Measurements from ENCODE around the gene RAB14. TPM values are rescaled to one million over a fixed set of nuclear protein-coding genes. Genes with fewer than 3 reads are reported as not detected.
"Not testable (repeated sequence)": the region's sequence is repeated elsewhere in the genome, so short reads cannot be mapped to it uniquely, and the experiment has no call there.

Gene RAB14
- total RNA-seq, 1 donor from 2014 or later, result 104 TPM

DNA sequence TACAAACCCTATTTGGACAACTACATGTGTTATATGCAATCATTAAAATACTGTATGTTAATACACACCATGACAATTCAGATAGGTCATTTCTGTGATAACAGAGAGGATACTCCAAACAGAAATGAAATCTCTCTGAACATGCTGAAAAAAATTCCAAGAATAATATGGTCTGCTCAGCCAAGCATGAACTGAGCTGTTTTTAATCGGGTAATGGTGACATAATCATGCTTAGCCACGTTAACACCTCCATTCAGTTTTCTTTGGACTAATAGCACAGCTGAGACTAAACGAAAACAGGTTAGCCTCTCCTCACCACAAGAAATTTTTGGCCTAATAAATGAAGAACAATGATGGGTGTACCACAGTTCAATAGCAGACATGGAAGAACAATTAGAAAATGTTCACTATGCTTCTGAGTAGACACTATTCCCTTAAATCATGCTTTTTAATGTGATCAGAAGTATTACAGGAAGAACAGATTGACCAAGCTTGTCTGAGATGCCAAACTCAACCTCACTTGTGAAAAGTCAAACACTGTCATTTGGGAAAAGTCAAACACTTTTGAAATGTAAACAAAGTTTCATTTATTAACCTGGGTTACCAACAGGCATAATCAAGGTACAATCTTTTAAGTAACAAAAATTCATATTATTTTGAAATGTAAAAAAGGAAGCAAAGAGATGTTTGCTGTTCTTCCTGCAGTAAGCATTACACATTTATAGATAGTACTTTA, 19.4 kb downstream of the RAB14 start:
- Histone ChIP-seq H3K4me3 (no peak overlapping the region), H3K36me3 (peaks cover 63% of the 10 kb centered on the region)

DNA sequence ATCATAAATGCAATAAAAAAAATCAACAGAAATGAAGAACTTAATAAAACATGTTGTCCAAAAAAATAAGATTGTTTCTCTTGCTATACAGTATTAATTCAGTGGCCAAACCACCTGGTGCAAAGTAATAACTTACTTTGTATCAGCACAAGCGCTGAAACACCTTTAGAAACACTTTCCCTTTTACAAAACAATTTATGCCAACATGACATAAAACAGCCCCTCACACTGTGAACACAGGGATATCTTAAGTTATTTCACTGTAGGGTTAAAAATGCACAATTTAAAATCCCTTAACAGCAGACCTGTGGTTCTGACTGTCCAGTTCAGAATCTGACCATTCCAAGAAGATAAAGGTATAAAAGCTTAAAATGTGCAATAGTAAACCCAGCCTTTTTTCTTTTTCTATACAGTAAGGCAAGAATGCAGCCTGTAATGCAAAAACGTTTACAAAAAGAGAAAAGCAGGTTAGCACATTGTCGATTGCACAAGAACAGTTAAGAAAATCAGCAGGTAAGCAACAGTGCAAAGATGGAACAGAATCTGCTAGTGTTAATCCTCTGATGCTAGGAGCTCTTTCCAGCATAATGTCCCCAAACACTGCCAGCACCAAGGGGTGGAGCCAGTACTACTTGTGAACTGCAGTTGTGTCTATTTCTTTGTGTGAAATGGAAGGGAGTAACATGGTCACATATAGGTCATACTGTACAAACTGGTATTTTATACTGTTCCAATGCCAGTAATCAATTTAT, 21.6 kb downstream of the RAB14 start:
- TF ChIP-seq, protein P1, sequence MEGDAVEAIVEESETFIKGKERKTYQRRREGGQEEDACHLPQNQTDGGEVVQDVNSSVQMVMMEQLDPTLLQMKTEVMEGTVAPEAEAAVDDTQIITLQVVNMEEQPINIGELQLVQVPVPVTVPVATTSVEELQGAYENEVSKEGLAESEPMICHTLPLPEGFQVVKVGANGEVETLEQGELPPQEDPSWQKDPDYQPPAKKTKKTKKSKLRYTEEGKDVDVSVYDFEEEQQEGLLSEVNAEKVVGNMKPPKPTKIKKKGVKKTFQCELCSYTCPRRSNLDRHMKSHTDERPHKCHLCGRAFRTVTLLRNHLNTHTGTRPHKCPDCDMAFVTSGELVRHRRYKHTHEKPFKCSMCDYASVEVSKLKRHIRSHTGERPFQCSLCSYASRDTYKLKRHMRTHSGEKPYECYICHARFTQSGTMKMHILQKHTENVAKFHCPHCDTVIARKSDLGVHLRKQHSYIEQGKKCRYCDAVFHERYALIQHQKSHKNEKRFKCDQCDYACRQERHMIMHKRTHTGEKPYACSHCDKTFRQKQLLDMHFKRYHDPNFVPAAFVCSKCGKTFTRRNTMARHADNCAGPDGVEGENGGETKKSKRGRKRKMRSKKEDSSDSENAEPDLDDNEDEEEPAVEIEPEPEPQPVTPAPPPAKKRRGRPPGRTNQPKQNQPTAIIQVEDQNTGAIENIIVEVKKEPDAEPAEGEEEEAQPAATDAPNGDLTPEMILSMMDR (IDR thresholded peaks at IDR 0.05), result no peak
- ATAC-seq, result no peak
- Histone ChIP-seq H3K4me3 (no peak overlapping the region), H3K27me3 (no peaks in the 10 kb centered on the region), H3K36me3 (peaks cover 68% of the 10 kb centered on the region), H3K27ac (no peak overlapping the region), H3K4me1 (peaks cover 20% of the 10 kb centered on the region), H3K9me3 (no peaks in the 10 kb centered on the region)
- DNase-seq, result no peak
- intact Hi-C loops (cut with DNase I), result no loop called here

More for the DNA sequence above, 19.4 kb downstream of the RAB14 start:
- intact Hi-C loops (cut with DNase I), result no loop called here
- no peak for DNase-seq
- TF ChIP-seq, protein P1 (IDR thresholded peaks at IDR 0.05), result no peak
- peak; percentile 42 for ATAC-seq
- peaks cover 31% of the 10 kb centered on the region for H3K4me1 ChIP-seq
- H3K9me3 ChIP-seq, result no peaks in the 10 kb centered on the region
- H3K27me3 ChIP-seq, result no peaks in the 10 kb centered on the region
- no peak overlapping the region for H3K27ac ChIP-seq

DNA sequence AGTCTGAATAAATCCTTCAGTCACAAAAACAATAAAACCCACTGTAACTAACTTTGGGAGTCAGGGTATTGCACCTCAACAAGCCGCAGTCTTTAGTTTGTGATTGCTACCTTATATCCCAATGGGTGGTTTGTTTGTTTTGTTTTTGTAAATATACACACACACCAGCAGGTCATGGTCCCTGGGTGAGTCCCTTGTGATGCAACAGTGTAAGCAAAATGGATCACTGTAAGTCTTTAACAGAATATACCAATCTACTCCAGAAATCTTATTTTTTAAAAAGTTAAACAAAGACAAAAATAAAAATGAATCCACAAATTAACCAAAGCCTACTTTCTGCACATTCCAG, 22.3 kb downstream of the RAB14 start:
- peaks cover 72% of the 10 kb centered on the region for H3K36me3 ChIP-seq
- H3K27me3 ChIP-seq; H3K9me3 ChIP-seq; intact Hi-C loops (cut with DNase I); DNase-seq; H3K4me3 ChIP-seq; ATAC-seq; H3K27ac ChIP-seq: not testable (repeated sequence)
- H3K4me1 ChIP-seq, result peaks cover 15% of the 10 kb centered on the region

DNA sequence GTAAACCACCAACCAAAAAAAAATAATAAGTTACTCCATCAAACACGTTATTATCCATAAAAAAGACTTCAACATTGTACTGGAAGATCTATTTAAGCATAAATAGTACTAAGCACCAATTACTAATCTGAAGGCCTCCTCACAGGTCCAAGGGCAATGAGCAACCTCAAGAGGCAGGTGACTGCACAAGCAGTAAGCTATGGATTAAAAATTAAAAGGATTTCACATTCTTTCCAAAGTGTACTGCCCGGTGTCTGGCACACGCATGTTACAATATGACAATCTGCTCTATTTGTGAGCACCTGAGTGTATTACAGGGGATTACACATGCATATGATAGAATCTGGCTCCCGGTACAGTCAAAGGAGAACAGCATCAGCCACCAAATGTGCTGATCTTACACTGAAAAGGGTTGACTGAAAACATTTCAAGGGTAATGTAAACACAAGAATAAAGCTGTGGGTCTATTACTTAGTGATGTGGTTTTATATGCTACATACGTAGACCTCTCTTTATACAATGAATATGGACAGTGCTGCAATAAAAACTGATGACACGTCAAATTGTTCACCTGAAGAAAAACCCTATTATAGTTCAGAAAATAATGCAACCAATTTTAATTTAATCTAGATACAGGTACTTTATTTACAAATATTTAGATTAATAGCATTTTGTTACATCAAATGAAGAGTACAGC, 22.8 kb downstream of the RAB14 start:
- ATAC-seq, result peak; percentile 38
- intact Hi-C loops (cut with DNase I), result no loop called here
- Histone ChIP-seq H3K36me3 (peaks cover 76% of the 10 kb centered on the region), H3K27ac (no peak overlapping the region), H3K27me3 (no peaks in the 10 kb centered on the region), H3K4me3 (no peak overlapping the region), H3K4me1 (peaks cover 11% of the 10 kb centered on the region), H3K9me3 (no peaks in the 10 kb centered on the region)
- DNase-seq, result no peak
- TF ChIP-seq, protein P1 (IDR thresholded peaks at IDR 0.05), result no peak

DNA sequence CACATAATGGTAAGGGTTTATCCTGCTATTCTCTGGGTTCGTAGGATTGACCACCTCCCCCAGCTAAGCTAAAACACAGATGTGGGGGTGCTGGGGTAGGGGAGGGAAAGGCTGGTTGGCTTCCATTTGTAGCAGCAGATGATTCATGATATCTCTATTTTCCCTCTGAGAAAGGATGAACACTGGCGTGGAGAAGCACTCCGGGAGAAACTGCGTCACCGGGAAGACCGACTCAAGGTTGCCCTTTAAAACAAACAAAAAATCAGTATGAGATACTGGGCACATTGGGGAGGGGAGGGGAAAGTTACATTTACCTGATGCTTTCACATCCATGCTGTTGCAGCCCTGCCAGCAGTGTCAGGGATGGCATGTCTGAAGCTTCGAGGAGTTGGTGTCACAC, 28.2 kb downstream of the RAB14 start:
- H3K4me3 ChIP-seq, result no peak overlapping the region
- no peak for DNase-seq
- H3K4me1 ChIP-seq, result peaks cover 9% of the 10 kb centered on the region
- TF ChIP-seq, protein P1 (IDR thresholded peaks at IDR 0.05), result no peak
- no peaks in the 10 kb centered on the region for H3K27me3 ChIP-seq
- no peak for ATAC-seq
- H3K9me3 ChIP-seq, result no peaks in the 10 kb centered on the region
- H3K36me3 ChIP-seq, result peaks cover 82% of the 10 kb centered on the region
- intact Hi-C loops (cut with DNase I), result no loop called here
- H3K27ac ChIP-seq, result no peak overlapping the region
